Neural progenitor cell (in vitro differentiated cells): ENCODE measurements around the gene PATE1. TPM values are rescaled to one million over a fixed set of nuclear protein-coding genes. Genes with fewer than 3 reads are reported as not detected.

Experiments used
- DNase-seq: peaks from one replicate; pipeline ENCODE4 v3.0.0-alpha.2; 2016; ENCODE audit warnings: low spot score
- H2AFZ ChIP-seq: fragments of 200-600 bp; sonication (generic); replicated peaks from 2 replicates; pipeline ENCODE4 v1.6.1; 2016; ENCODE audit warnings: antibody characterized with exemption
- H3F3A ChIP-seq: fragments of 200-600 bp; sonication (generic); 2 replicates; pipeline ENCODE4 v1.6.1; 2016; ENCODE audit warnings: antibody characterized with exemption, low read depth
- H3K27ac ChIP-seq: fragments of 200-600 bp; sonication (generic); 2 replicates; pipeline ENCODE4 v1.5.1; 2016; ENCODE audit warnings: mild to moderate bottlenecking
- H3K27me3 ChIP-seq: fragments of 200-600 bp; sonication (generic); 2 replicates; pipeline ENCODE4 v1.6.1; 2016; ENCODE audit warnings: mild to moderate bottlenecking, moderate library complexity
- H3K36me3 ChIP-seq: fragments of 200-600 bp; sonication (generic); 2 replicates; pipeline ENCODE4 v1.5.1; 2016
- H3K4me1 ChIP-seq: fragments of 200-600 bp; sonication (generic); 2 replicates; pipeline ENCODE4 v1.6.1; 2016; ENCODE audit warnings: mixed run types
- H3K4me2 ChIP-seq: fragments of 200-600 bp; sonication (generic); 2 replicates; pipeline ENCODE4 v1.6.1; 2016
- H3K4me3 ChIP-seq: fragments of 200-600 bp; sonication (generic); 2 replicates; pipeline ENCODE4 v1.5.1; 2016
- H3K79me2 ChIP-seq: fragments of 200-600 bp; sonication (generic); 2 replicates; pipeline ENCODE4 v1.6.1; 2016; ENCODE audit warnings: low read depth
- H3K9ac ChIP-seq: fragments of 200-600 bp; sonication (generic); 2 replicates; pipeline ENCODE4 v1.6.1; 2016
- H3K9me3 ChIP-seq: fragments of 200-600 bp; sonication (generic); 2 replicates; pipeline ENCODE4 v1.5.1; 2016; ENCODE audit warnings: low read depth
- H4K20me1 ChIP-seq: fragments of 200-600 bp; sonication (generic); 2 replicates; pipeline ENCODE4 v1.6.1; 2016; ENCODE audit warnings: low read depth
- H3K27ac Mint-ChIP-seq: 3 replicates; pipeline ENCODE4 v1.8.0; 2021; ENCODE audit warnings: mixed read lengths
- H3K27me3 Mint-ChIP-seq: 2 replicates; pipeline ENCODE4 v1.8.0; 2022; ENCODE audit warnings: low read depth, mild to moderate bottlenecking, inconsistent platforms, moderate library complexity, mixed read lengths; ENCODE audit not compliant: insufficient read depth
- H3K36me3 Mint-ChIP-seq: 3 replicates; pipeline ENCODE4 v1.8.0; 2021; ENCODE audit warnings: mixed read lengths
- H3K4me1 Mint-ChIP-seq: 3 replicates; pipeline ENCODE4 v1.8.0; 2021; ENCODE audit warnings: mixed read lengths
- H3K4me3 Mint-ChIP-seq: 3 replicates; pipeline ENCODE4 v1.8.0; 2021; ENCODE audit warnings: mild to moderate bottlenecking, moderate library complexity, mixed read lengths
- H3K9me3 Mint-ChIP-seq: 3 replicates; pipeline ENCODE4 v1.8.0; 2020; ENCODE audit warnings: mixed read lengths
- EZH2 ChIP-seq: fragments of 200-600 bp; sonication (generic); IDR thresholded peaks from 2 replicates; pipeline ENCODE4 v1.6.1; 2017; ENCODE audit warnings: antibody characterized with exemption, mild to moderate bottlenecking, moderate library complexity
- EZH2phosphoT487 ChIP-seq: fragments of 200-600 bp; sonication (generic); IDR thresholded peaks from 2 replicates; pipeline ENCODE4 v1.6.1; 2017; ENCODE audit warnings: antibody characterized with exemption
- total RNA-seq: library from RNA; depleted of rRNA; stranded (reverse); fragments of >200 nt; gene quantifications from 2 replicates; pipeline ENCODE4 v1.2.3, GENCODE V29; 2015; ENCODE audit warnings: low replicate concordance
- TF ChIP-seq, protein P1 (sequence below): fragments of 200-600 bp; sonication (generic); IDR thresholded peaks from 2 replicates; pipeline ENCODE4 v1.5.1; 2017; ENCODE audit warnings: antibody characterized with exemption, mild to moderate bottlenecking

The PATE1 gene
- total RNA-seq, 1 donor from 2014 or later: not detected

DNA sequence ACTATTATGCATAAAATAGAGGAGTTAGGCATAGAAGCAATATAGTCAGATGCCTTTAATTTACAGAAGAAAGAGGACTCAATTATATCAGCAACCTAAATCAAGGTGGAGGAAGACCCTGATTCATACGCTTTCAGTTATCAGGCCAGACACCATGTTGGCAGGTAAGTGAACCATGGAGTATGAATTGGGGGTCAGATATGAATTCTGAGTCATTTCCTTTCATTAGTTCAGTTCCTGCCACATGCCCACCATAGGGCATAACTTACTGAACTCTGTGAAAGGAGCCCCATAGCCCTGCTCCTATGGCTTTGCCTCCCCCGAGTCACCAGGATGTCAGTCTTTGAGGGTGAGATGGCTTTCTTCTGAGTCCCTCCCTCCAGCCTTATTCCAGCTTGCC, 17.4 kb downstream of the PATE1 start:
- H3K27me3 ChIP-seq: no peaks in the 10 kb centered on the region
- H3K9ac ChIP-seq: no peak overlapping the region

DNA sequence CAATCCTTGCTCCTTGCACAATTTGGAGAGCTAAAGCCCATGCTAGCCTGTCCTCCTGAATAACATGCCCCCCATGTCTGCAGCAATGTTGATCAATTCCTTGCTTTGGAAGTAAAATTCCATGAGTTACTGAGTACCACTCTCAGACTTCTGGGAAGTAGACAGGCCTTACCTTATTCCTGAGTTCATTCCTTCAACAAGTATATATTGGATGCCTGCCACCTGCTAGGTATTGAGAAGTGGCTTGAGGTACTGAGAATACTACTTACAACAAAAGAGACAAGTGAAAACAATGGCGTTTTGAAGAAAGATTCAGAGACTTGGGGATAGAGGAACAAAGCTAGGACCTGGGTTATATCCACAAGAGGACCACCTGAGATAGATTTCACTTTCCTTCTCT, 20.2 kb downstream of the PATE1 start:
- no peaks in the 10 kb centered on the region for H3F3A ChIP-seq
- Mint-ChIP-seq H3K27me3 (no peaks in the 10 kb centered on the region), H3K4me1 (peaks cover 7% of the 10 kb centered on the region), H3K27ac (no peak overlapping the region), H3K4me3 (no peak overlapping the region), H3K36me3 (no peaks in the 10 kb centered on the region), H3K9me3 (no peaks in the 10 kb centered on the region)
- H3K4me2 ChIP-seq: no peak overlapping the region
- H3K9me3 ChIP-seq: no peaks in the 10 kb centered on the region
- no peak overlapping the region for H3K9ac ChIP-seq
- no peaks in the 10 kb centered on the region for H3K79me2 ChIP-seq
- H4K20me1 ChIP-seq: no peaks in the 10 kb centered on the region
- no peak for DNase-seq
- H3K36me3 ChIP-seq: no peaks in the 10 kb centered on the region
- H2AFZ ChIP-seq: no peak overlapping the region
- H3K27ac ChIP-seq: no peak overlapping the region
- TF ChIP-seq, protein P1, sequence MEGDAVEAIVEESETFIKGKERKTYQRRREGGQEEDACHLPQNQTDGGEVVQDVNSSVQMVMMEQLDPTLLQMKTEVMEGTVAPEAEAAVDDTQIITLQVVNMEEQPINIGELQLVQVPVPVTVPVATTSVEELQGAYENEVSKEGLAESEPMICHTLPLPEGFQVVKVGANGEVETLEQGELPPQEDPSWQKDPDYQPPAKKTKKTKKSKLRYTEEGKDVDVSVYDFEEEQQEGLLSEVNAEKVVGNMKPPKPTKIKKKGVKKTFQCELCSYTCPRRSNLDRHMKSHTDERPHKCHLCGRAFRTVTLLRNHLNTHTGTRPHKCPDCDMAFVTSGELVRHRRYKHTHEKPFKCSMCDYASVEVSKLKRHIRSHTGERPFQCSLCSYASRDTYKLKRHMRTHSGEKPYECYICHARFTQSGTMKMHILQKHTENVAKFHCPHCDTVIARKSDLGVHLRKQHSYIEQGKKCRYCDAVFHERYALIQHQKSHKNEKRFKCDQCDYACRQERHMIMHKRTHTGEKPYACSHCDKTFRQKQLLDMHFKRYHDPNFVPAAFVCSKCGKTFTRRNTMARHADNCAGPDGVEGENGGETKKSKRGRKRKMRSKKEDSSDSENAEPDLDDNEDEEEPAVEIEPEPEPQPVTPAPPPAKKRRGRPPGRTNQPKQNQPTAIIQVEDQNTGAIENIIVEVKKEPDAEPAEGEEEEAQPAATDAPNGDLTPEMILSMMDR: no peak
- no peak for TF ChIP-seq EZH2phosphoT487
- no peak for TF ChIP-seq EZH2
- H3K4me3 ChIP-seq: no peak overlapping the region
- H3K27me3 ChIP-seq: no peaks in the 10 kb centered on the region
- peaks cover 7% of the 10 kb centered on the region for H3K4me1 ChIP-seq

More for the DNA sequence above, 17.4 kb downstream of the PATE1 start:
- no peaks in the 10 kb centered on the region for H3K36me3 ChIP-seq
- H3K4me2 ChIP-seq: no peak overlapping the region
- no peaks in the 10 kb centered on the region for H3F3A ChIP-seq
- no peak for DNase-seq
- no peak overlapping the region for H3K27ac ChIP-seq
- TF ChIP-seq EZH2phosphoT487 (no peak), EZH2 (no peak)
- TF ChIP-seq, protein P1: no peak
- no peak overlapping the region for H2AFZ ChIP-seq
- H3K4me1 ChIP-seq: peaks cover 7% of the 10 kb centered on the region
- no peaks in the 10 kb centered on the region for H3K9me3 ChIP-seq
- Mint-ChIP-seq H3K4me3 (no peak overlapping the region), H3K27ac (no peak overlapping the region), H3K9me3 (peaks cover 5% of the 10 kb centered on the region), H3K36me3 (no peaks in the 10 kb centered on the region), H3K4me1 (peaks cover 7% of the 10 kb centered on the region), H3K27me3 (no peaks in the 10 kb centered on the region)
- no peak overlapping the region for H3K4me3 ChIP-seq
- no peaks in the 10 kb centered on the region for H4K20me1 ChIP-seq
- H3K79me2 ChIP-seq: no peaks in the 10 kb centered on the region

DNA sequence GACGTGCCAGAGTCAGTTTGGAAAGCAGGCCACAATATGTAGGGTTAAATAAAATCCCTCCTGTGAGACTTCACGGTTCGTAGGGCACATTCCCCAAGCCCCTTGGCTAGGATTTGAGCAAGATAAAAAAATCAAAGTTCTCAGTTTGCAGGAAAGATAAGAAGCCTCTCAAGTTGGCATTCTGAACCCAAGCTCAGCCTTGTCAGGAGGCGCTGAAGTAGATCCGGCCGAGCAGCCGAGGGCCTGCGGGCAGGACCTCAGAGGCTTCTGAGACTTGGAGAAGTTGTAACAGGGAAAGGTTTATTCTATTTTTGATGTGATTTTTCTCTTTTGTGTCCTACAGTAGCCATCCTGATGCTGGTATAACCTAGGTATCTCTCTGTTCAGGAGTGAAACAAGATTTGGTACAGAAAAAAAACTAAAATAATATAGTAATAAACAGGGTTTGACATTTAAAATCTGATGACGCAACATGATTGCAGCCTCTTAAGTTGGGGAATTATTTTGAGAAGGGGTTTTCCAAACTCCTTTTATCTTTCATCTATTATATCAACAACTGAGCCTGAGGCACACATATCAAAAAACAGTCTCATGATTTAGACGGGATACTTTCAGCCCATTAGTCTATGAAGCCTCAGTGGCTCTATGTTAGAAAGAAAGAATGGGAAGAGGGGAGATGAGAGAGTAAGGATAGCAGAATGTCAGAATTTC, 22.4 kb downstream of the PATE1 start:
- no peak overlapping the region for H3K4me3 Mint-ChIP-seq
- DNase-seq: no peak
- TF ChIP-seq, protein P1: no peak
- TF ChIP-seq EZH2phosphoT487 (no peak), EZH2 (no peak)
- Histone ChIP-seq H3K36me3 (no peaks in the 10 kb centered on the region), H3F3A (no peaks in the 10 kb centered on the region), H3K9me3 (no peaks in the 10 kb centered on the region), H4K20me1 (no peaks in the 10 kb centered on the region), H3K9ac (no peak overlapping the region), H3K4me1 (peaks cover 7% of the 10 kb centered on the region), H3K79me2 (no peaks in the 10 kb centered on the region), H3K27me3 (no peaks in the 10 kb centered on the region), H2AFZ (no peak overlapping the region), H3K4me2 (no peak overlapping the region), H3K4me3 (no peak overlapping the region), H3K27ac (no peak overlapping the region)
- no peaks in the 10 kb centered on the region for H3K36me3 Mint-ChIP-seq
- peaks cover 3% of the 10 kb centered on the region for H3K27me3 Mint-ChIP-seq
- H3K4me1 Mint-ChIP-seq: peaks cover 7% of the 10 kb centered on the region
- no peak overlapping the region for H3K27ac Mint-ChIP-seq
- no peaks in the 10 kb centered on the region for H3K9me3 Mint-ChIP-seq
